HG03108 (cell line): ENCODE data around the gene EEF1A2.

Experiments
- ATAC-seq: cut with Tn5 transposase; IDR thresholded peaks from one replicate; pipeline ENCODE4 v1.9.1; 2021; ENCODE audit warnings: moderate library complexity; ENCODE audit not compliant: unreplicated experiment

EEF1A2 gene

DNA sequence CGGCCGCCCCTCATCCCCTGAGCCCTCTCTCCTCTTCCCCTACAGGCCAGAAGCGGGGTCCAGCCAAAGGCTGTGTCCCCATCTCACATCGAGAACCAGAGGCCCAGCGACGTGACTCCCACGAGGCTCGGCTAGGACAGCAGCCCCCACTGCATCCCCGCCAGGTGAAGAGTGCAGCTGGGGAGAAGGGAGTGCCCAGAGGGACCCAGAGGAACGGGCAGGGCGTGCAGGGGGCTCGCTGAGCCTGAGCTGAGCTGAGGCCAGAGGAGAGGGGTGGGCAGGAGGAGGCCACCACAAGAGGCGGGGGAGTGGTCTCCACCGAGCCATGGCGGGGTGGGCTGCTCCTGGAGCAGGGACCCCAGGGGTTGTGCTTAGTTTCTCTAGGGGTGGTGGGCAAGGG, 59.0 kb downstream of the EEF1A2 start:
- ATAC-seq, result no peak

GRCh38 chr20:63438121-63438520, 60.8 kb downstream of the EEF1A2 start:
- no peak for ATAC-seq
